K562 (cell line): ENCODE measurements around the gene OR7A10. TPM values are rescaled to one million over a fixed set of nuclear protein-coding genes. Genes with fewer than 3 reads are reported as not detected.
A peak's percentile ranks its signal among the peaks of the same experiment; 100 is the strongest.

Experiments
- AFF4 ChIP-seq: sonication (generic); formaldehyde crosslinking; IDR thresholded peaks from 2 replicates; pipeline ENCODE4 v1.8.0; 2023; ENCODE audit warnings: mild to moderate bottlenecking, missing genetic modification reagents
- ARID1B ChIP-seq: fragments of 450-650 bp; IDR thresholded peaks from 2 replicates; pipeline ENCODE4 v1.6.1; 2016; ENCODE audit warnings: antibody characterized with exemption, mild to moderate bottlenecking, inconsistent platforms
- ATF7 ChIP-seq: fragments of 450-650 bp; IDR thresholded peaks from 2 replicates; pipeline ENCODE4 v1.7.1; 2014; ENCODE audit warnings: mild to moderate bottlenecking, moderate library complexity
- BDP1 ChIP-seq: IDR thresholded peaks from 3 replicates; pipeline ENCODE4 v1.6.1; 2011; ENCODE audit not compliant: insufficient read length, insufficient read depth
- E2F6 ChIP-seq, 2 experiments: IDR thresholded peaks; 2 replicates each; pipeline ENCODE4 v1.6.1; 2011; ENCODE audit warnings: borderline replicate concordance in 1 of 2, control low read depth in 1 of 2, low read depth in 1 of 2, low read length in 1 of 2, mild to moderate bottlenecking in 1 of 2, mixed read lengths in 1 of 2, moderate library complexity in 1 of 2; ENCODE audit not compliant: insufficient read depth in 1 of 2, insufficient read length in 1 of 2, poor library complexity in 1 of 2, severe bottlenecking in 1 of 2; ENCODE audit errors: extremely low read depth in 1 of 2
- FOXK2 ChIP-seq, 2 experiments: fragments of 450-650 bp; IDR thresholded peaks in 1 of 2; conservative IDR thresholded peaks in 1 of 2; 2 replicates each; pipeline ENCODE4 v1.6.1; 2016; ENCODE audit warnings: low read depth in 2 of 2, mild to moderate bottlenecking in 1 of 2
- KLF6 ChIP-seq: fragments of 250-450 bp; sonication (Bioruptor Pico); IDR thresholded peaks from 2 replicates; pipeline ENCODE4 v1.4.0; 2020; ENCODE audit warnings: mild to moderate bottlenecking, moderate library complexity, borderline replicate concordance
- L3MBTL2 ChIP-seq: fragments of 450-650 bp; IDR thresholded peaks from 2 replicates; pipeline ENCODE4 v1.6.1; 2016; ENCODE audit warnings: mild to moderate bottlenecking, moderate library complexity
- MBD2 ChIP-seq: sonication (generic); IDR thresholded peaks from 2 replicates; pipeline ENCODE4 v1.6.1; 2016; ENCODE audit warnings: low read depth, borderline replicate concordance
- NEUROD1 ChIP-seq: fragments of 150-350 bp; IDR thresholded peaks from 2 replicates; pipeline ENCODE4 v1.6.1; 2014; ENCODE audit warnings: borderline replicate concordance, low read length, low read depth; ENCODE audit not compliant: partially characterized antibody
- NFE2L1 ChIP-seq: fragments of 450-650 bp; IDR thresholded peaks from 2 replicates; pipeline ENCODE4 v1.6.1; 2016; ENCODE audit warnings: missing genetic modification characterization, low read depth, mild to moderate bottlenecking, missing compliant biosample characterization, moderate library complexity, borderline replicate concordance
- PML ChIP-seq: IDR thresholded peaks from 2 replicates; pipeline ENCODE4 v1.6.1; 2012; ENCODE audit warnings: low read length, inconsistent platforms
- RAD21 ChIP-seq, 2 experiments: fragments of 250-450 bp in 1 of 2; fragments of 450-650 bp in 1 of 2; sonication (Bioruptor Pico) in 1 of 2; formaldehyde crosslinking in 1 of 2; IDR thresholded peaks in 1 of 2; conservative IDR thresholded peaks in 1 of 2; 2 replicates each; pipeline versions ENCODE4 v1.4.0 to v1.8.0; 2020 to 2022; ENCODE audit warnings: mild to moderate bottlenecking in 2 of 2, moderate library complexity in 1 of 2
- SRF ChIP-seq, 2 experiments: fragments of 250-450, 450-650 bp in 1 of 2; sonication (Bioruptor Pico) in 1 of 2; sonication (generic) in 1 of 2; formaldehyde crosslinking; IDR thresholded peaks; 2 replicates each; pipeline versions ENCODE4 v1.5.0 to v1.5.1; 2020 to 2022; ENCODE audit warnings: mild to moderate bottlenecking in 1 of 2, missing genetic modification reagents in 1 of 2
- STAT5A ChIP-seq: IDR thresholded peaks from 2 replicates; pipeline ENCODE4 v1.6.1; 2012; ENCODE audit warnings: low read length, inconsistent platforms, borderline replicate concordance
- TCF15 ChIP-seq: fragments of 250-450 bp; sonication (Bioruptor Pico); IDR thresholded peaks from 2 replicates; pipeline ENCODE4 v1.8.0; 2022; ENCODE audit warnings: moderate library complexity, mild to moderate bottlenecking, inconsistent platforms
- TSC22D4 ChIP-seq: fragments of 450-650 bp; IDR thresholded peaks from 2 replicates; pipeline ENCODE4 v1.6.1; 2016; ENCODE audit warnings: missing genetic modification characterization, missing biosample characterization, control low read depth
- ZBTB49 ChIP-seq: sonication (generic); formaldehyde crosslinking; IDR thresholded peaks from 2 replicates; pipeline ENCODE4 v1.8.0; 2022; ENCODE audit warnings: missing genetic modification reagents, mild to moderate bottlenecking, borderline replicate concordance
- ZNF146 ChIP-seq: IDR thresholded peaks from one replicate; pipeline ENCODE4 v1.6.1; 2018; ENCODE audit warnings: missing compliant biosample characterization; ENCODE audit not compliant: unreplicated experiment
- polyA plus RNA-seq, 8 experiments: library from polyadenylated mRNA; depleted of rRNA in 4 of 8; stranded (reverse) in 5 of 8; unstranded in 3 of 8; fragments of >200 nt; fragmentation: Nextera tagmentation in 2 of 8; fragmentation: Illumina TruSeq in 1 of 8; extraction: Ambion mirVana in 2 of 8; extraction: Trizol in 1 of 8; gene quantifications; 2 replicates each; pipeline versions ENCODE4 v1.2.1 to v1.2.3, GENCODE V29; 2011 to 2014; ENCODE audit warnings: inconsistent platforms in 1 of 8, missing spikeins in 1 of 8
- total RNA-seq, 7 experiments: library from RNA; depleted of rRNA in 6 of 7; stranded (reverse); fragments of >200 nt in 6 of 7; fragmentation: Illumina TruSeq in 2 of 7; extraction: Trizol in 2 of 7; gene quantifications; 2 replicates each; pipeline versions ENCODE4 v1.2.1 to v1.2.3, GENCODE V29; 2011 to 2021; ENCODE audit warnings: low replicate concordance in 1 of 7

OR7A10 gene
- total and polyA plus RNA-seq, 9 of the 15 experiments (the other 6 are each of a cell fraction or from before 2014, with no cell fraction given) = not detected

GRCh38 chr19:14890643-14891379 is 42.1 kb upstream of the OR7A10 start (continued):
- no peak for TF ChIP-seq TCF15 (CRISPR knock-in tag)
- TF ChIP-seq STAT5A = peak; percentile 33; the same call in 1 of the 2 replicates
- TF ChIP-seq NEUROD1 = peak; percentile 26
- no peak for TF ChIP-seq L3MBTL2
- TF ChIP-seq PML = peak; percentile 87
- TF ChIP-seq NFE2L1 (tag) = no peak
- TF ChIP-seq ATF7 = peak; percentile 33; the same call in 1 of the 2 replicates
- TF ChIP-seq E2F6 (IDR thresholded peaks at IDR 0.05; ENCODE audit: borderline replicate concordance in 1 of 2, extremely low read depth in 1 of 2, insufficient read depth in 1 of 2, insufficient read length in 1 of 2, low read depth in 1 of 2, low read length in 1 of 2, poor library complexity in 1 of 2, severe bottlenecking in 1 of 2) = no peak
- TF ChIP-seq SRF (CRISPR knock-in tag; IDR thresholded peaks at IDR 0.05) = peak in 1 of 2 experiments; percentile 63; a peak in 1 of 4 replicates
- TF ChIP-seq KLF6 (CRISPR knock-in tag) = no peak
- TF ChIP-seq BDP1 = no peak
- no peak for TF ChIP-seq ZNF146
- TF ChIP-seq ZBTB49 = no peak
- no peak for TF ChIP-seq RAD21 (CRISPR knock-in tag; conservative IDR thresholded peaks at IDR 0.05 in 1 of 2, IDR thresholded peaks at IDR 0.05 in 1 of 2)
- TF ChIP-seq MBD2 = no peak
- TF ChIP-seq FOXK2 (conservative IDR thresholded peaks at IDR 0.05 in 1 of 2, IDR thresholded peaks at IDR 0.05 in 1 of 2; ENCODE audit: low read depth in 2 of 2) = no peak
- TF ChIP-seq ARID1B = peak; percentile 97
- no peak for TF ChIP-seq AFF4 (CRISPR knock-in tag)
- no peak for TF ChIP-seq TSC22D4 (tag)
